Measurements from ENCODE around the gene TRPV4. TPM values are rescaled to one million over a fixed set of nuclear protein-coding genes. Genes with fewer than 3 reads are reported as not detected.

TRPV4 gene
- total RNA-seq, 2 experiments from 2014 or later = not detected

DNA sequence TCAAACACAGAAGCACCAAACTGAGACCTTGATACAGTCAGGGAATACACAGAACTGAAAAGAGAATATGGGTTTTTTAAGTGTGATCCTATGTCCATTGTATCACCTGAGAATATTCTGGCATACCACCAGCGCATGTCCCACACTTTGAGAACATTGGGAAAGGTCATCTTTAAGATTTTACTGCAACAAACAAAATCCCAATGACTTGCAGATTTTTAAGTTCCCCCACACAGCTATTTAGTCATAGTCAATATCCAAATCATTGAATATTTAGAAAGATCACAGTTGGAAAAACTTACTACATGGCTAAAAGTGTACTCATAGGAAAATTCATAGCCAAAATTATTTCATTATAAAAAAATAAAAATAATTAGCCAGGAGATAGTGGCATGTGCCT, 54.5 kb downstream of the TRPV4 start:
- peaks cover 6% of the 10 kb centered on the region for H3K4me1 Mint-ChIP-seq (ENCODE audit: low read depth)
- H3K27ac Mint-ChIP-seq = no peak overlapping the region
- no peaks in the 10 kb centered on the region for H3K27me3 Mint-ChIP-seq
- H3K36me3 Mint-ChIP-seq (ENCODE audit: low read depth) = no peaks in the 10 kb centered on the region
- peaks cover 1% of the 10 kb centered on the region for H3K4me1 ChIP-seq (ENCODE audit: insufficient read depth, low read length)
- intact Hi-C loops (cut with DNase I, micrococcal nuclease) = no loop called here
- H3K36me3 ChIP-seq (ENCODE audit: insufficient read depth, low read length) = no peaks in the 10 kb centered on the region
- no peak overlapping the region for H3K4me3 ChIP-seq (ENCODE audit: low read length)
- H3K4me3 Mint-ChIP-seq = no peak overlapping the region
- ChIA-PET POLR2A (no interaction called here), CTCF (interaction anchor here (1.3 kb wide), 1 partner anchor 350 kb away, joined by 3 read pairs; no protein-coding TSS in a partner anchor)
- ATAC-seq (ENCODE audit: poor library complexity) (no peak), DNase-seq (no peak)
- TF ChIP-seq, protein P1, sequence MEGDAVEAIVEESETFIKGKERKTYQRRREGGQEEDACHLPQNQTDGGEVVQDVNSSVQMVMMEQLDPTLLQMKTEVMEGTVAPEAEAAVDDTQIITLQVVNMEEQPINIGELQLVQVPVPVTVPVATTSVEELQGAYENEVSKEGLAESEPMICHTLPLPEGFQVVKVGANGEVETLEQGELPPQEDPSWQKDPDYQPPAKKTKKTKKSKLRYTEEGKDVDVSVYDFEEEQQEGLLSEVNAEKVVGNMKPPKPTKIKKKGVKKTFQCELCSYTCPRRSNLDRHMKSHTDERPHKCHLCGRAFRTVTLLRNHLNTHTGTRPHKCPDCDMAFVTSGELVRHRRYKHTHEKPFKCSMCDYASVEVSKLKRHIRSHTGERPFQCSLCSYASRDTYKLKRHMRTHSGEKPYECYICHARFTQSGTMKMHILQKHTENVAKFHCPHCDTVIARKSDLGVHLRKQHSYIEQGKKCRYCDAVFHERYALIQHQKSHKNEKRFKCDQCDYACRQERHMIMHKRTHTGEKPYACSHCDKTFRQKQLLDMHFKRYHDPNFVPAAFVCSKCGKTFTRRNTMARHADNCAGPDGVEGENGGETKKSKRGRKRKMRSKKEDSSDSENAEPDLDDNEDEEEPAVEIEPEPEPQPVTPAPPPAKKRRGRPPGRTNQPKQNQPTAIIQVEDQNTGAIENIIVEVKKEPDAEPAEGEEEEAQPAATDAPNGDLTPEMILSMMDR (IDR thresholded peaks at IDR 0.05) = no peak
- H3K9me3 ChIP-seq (ENCODE audit: control insufficient read depth in 1 of 2, insufficient read depth in 1 of 2, low read length in 2 of 2) = peaks cover 0 to 17% of the 10 kb centered on the region in 2 experiments
- H3K27me3 ChIP-seq (ENCODE audit: control insufficient read depth in 1 of 2, insufficient read depth in 2 of 2, low read length in 2 of 2) = no peaks in the 10 kb centered on the region
- no peak overlapping the region for H3K27ac ChIP-seq (ENCODE audit: low read depth in 1 of 2, low read length in 2 of 2)
- no peaks in the 10 kb centered on the region for H3K9me3 Mint-ChIP-seq

DNA sequence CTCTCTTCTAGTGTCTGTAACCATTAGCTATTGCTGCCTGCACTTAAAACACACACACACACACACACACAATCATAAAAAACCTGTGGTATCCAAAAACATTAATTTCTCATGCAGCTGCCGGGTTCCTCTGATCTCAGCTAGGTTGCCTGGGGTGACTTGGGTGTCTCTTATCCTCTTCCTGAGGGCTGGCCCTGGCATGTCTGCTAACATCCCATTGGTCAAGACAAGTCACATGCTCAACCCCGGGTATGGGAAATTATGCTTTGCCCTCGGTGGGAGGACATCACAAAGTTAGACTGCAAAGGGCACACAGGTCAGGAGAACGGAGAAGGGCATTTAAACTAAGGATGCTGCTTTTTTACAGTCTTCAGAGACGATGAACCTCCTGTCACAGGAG, 55.7 kb downstream of the TRPV4 start:
- POLR2A ChIA-PET = no interaction called here
- TF ChIP-seq, protein P1 (IDR thresholded peaks at IDR 0.05) = no peak
- Mint-ChIP-seq H3K27me3 (no peaks in the 10 kb centered on the region), H3K4me1 (ENCODE audit: low read depth) (peaks cover 6% of the 10 kb centered on the region), H3K36me3 (ENCODE audit: low read depth) (no peaks in the 10 kb centered on the region), H3K27ac (no peak overlapping the region), H3K4me3 (peak overlapping the region; percentile 40), H3K9me3 (no peaks in the 10 kb centered on the region)
- no peaks in the 10 kb centered on the region for H3K36me3 ChIP-seq (ENCODE audit: insufficient read depth, low read length)
- CTCF ChIA-PET = no interaction called here
- DNase-seq (peak in 10 of 14 experiments; percentile 7 to 65 (median 20)), ATAC-seq (ENCODE audit: poor library complexity) (peak; percentile 67)
- intact Hi-C loops (cut with DNase I, micrococcal nuclease) = no loop called here
- no peak overlapping the region for H3K4me3 ChIP-seq (ENCODE audit: low read length)
- peaks cover 0 to 11% of the 10 kb centered on the region in 2 experiments for H3K9me3 ChIP-seq (ENCODE audit: control insufficient read depth in 1 of 2, insufficient read depth in 1 of 2, low read length in 2 of 2)
- peaks cover 3% of the 10 kb centered on the region for H3K4me1 ChIP-seq (ENCODE audit: insufficient read depth, low read length)
- H3K27me3 ChIP-seq (ENCODE audit: control insufficient read depth in 1 of 2, insufficient read depth in 2 of 2, low read length in 2 of 2) = no peaks in the 10 kb centered on the region
- H3K27ac ChIP-seq (ENCODE audit: low read depth in 1 of 2, low read length in 2 of 2) = no peak overlapping the region

DNA sequence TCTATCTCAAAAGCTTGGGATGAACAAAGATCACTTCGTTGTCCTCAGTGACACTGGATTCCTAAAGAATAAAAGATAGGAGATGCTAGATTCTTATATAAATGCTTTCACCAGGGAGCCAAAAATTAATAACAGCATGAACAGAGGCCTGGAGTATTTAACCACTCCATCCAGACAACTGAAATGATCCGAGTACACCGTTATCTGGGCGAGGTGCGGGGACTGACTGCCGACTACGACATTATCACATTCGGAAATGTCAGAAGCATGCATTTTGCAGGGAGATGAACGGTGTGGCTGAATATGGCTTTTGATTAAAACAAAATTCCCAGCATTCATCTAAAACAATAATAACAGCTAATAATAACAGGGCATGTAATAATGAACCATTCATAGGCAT, 56.6 kb downstream of the TRPV4 start:
- intact Hi-C loops (cut with DNase I, micrococcal nuclease) = no loop called here
- ChIA-PET CTCF (interaction anchor here (3.7 kb wide), 1 partner anchor 179 kb away, joined by 27 read pairs; no protein-coding TSS in a partner anchor), POLR2A (no interaction called here)
- peaks cover 0 to 2% of the 10 kb centered on the region in 2 experiments for H3K9me3 ChIP-seq (ENCODE audit: control insufficient read depth in 1 of 2, insufficient read depth in 1 of 2, low read length in 2 of 2)
- Mint-ChIP-seq H3K4me3 (no peak overlapping the region), H3K9me3 (no peaks in the 10 kb centered on the region), H3K36me3 (ENCODE audit: low read depth) (no peaks in the 10 kb centered on the region), H3K27me3 (no peaks in the 10 kb centered on the region), H3K4me1 (ENCODE audit: low read depth) (peaks cover 6% of the 10 kb centered on the region), H3K27ac (no peak overlapping the region)
- no peak for ATAC-seq (ENCODE audit: poor library complexity)
- peaks cover 3% of the 10 kb centered on the region for H3K4me1 ChIP-seq (ENCODE audit: insufficient read depth, low read length)
- no peak overlapping the region for H3K4me3 ChIP-seq (ENCODE audit: low read length)
- no peaks in the 10 kb centered on the region for H3K36me3 ChIP-seq (ENCODE audit: insufficient read depth, low read length)
- H3K27ac ChIP-seq (ENCODE audit: low read depth in 1 of 2, low read length in 2 of 2) = no peak overlapping the region
- no peaks in the 10 kb centered on the region for H3K27me3 ChIP-seq (ENCODE audit: control insufficient read depth in 1 of 2, insufficient read depth in 2 of 2, low read length in 2 of 2)
- TF ChIP-seq, protein P1 (IDR thresholded peaks at IDR 0.05) = no peak
- no peak for DNase-seq

Data from CD4-positive, alpha-beta T cell (primary cell).